Measurements from ENCODE around the gene DCLK2.

Gene DCLK2

DNA sequence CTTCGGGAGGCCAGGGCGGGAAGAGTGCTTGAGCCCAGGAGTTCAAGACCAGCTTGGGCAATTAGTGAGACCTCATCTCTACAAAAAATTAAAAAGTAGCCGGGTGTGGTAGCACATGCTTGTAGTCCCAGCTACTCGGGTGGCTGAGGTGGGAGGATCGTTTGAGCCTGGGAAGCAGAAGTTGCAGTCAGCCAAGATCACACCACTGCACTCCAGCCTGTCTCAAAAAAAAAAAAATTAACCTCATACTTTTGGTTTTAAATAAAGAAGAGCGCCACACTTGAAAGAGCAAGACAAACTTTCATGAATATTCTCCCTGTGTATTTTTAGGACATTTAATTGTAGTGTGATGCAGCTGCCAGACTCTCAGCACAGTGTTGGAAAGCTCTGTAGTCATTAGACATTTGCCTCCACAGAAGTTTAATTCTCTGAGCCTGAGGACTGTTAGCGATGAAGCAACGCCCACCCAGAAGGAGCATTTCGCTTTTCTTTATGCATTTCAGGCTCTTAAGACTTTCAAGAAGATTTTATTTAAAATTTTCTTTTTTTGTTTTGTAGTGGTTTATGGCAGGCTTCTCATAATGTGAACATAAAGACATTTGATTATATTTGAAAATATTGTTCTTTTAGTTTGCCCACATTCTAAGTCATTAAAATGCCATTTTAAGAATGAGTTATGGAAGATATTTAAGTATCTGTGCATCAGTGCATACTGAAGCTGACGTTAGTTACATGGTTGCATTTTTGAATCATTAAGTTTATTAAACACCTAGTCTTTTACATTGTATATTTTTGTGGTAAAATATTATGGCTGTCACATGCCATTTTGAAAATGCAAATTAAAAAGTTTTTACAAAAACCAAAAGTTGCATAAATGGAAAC, 45.8 kb downstream of the DCLK2 start:
- no peak overlapping the region for H3K4me3 ChIP-seq (replicated peaks; ENCODE audit: low read depth, low read length)

DNA sequence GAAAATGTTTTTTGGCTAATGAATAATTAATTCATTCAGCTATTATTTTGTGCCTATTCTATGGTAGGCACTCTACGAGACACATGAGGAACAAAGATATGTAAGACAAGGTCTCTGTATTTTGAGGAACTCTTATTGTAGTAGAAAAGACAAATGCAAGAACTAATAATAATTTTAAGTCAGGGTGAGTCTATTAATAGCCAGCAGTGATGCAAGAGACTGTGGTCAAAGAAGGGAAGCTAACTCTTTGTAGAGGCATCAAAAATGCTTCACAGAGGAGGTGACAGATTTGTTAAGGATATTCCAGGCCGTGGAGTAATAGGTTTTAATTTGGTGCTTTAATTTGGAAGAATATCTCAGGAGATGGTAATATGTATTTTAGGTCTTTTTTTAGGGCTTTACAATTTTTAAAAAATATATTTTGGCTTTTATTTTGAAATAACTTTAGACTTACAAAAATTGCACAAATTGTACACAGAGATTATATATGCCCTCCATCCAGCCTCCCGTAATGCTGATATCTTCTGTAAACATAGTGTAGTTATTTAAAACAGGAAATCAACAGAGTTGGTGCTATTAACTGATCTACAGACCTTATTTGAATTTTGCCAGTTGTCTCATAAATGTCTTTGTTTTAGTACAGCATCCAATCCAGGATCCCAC, 48.1 kb downstream of the DCLK2 start:
- peak; percentile 64 for DNase-seq (ENCODE audit: low read depth)
- TF ChIP-seq, protein P1, sequence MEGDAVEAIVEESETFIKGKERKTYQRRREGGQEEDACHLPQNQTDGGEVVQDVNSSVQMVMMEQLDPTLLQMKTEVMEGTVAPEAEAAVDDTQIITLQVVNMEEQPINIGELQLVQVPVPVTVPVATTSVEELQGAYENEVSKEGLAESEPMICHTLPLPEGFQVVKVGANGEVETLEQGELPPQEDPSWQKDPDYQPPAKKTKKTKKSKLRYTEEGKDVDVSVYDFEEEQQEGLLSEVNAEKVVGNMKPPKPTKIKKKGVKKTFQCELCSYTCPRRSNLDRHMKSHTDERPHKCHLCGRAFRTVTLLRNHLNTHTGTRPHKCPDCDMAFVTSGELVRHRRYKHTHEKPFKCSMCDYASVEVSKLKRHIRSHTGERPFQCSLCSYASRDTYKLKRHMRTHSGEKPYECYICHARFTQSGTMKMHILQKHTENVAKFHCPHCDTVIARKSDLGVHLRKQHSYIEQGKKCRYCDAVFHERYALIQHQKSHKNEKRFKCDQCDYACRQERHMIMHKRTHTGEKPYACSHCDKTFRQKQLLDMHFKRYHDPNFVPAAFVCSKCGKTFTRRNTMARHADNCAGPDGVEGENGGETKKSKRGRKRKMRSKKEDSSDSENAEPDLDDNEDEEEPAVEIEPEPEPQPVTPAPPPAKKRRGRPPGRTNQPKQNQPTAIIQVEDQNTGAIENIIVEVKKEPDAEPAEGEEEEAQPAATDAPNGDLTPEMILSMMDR (IDR thresholded peaks at IDR 0.05; ENCODE audit: low read length, missing control alignments): no peak
- no peak overlapping the region for H3K4me3 ChIP-seq (replicated peaks; ENCODE audit: low read depth, low read length)

More for the DNA sequence above, 45.8 kb downstream of the DCLK2 start:
- TF ChIP-seq, protein P1 (IDR thresholded peaks at IDR 0.05; ENCODE audit: low read length, missing control alignments): no peak
- DNase-seq (ENCODE audit: low read depth): no peak

DNA sequence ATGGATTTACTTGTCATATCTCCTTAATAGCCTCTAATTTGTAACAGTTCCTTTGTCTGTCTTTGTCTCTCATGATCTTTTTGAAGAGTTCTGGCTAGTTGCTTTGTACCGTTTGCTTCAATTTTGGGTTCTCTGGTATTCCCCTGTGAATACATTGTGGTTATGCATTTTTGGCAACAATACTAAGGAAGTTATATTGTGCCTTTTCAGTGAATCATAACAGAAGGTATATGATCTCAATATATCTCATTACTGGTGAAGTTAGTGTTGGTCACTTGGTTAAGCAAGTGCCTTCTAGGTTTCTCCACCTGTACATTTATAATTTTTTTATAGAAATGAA, 48.6 kb downstream of the DCLK2 start:
- no peak overlapping the region for H3K4me3 ChIP-seq (replicated peaks; ENCODE audit: low read depth, low read length)
- DNase-seq (ENCODE audit: low read depth): peak; percentile 68

DNA sequence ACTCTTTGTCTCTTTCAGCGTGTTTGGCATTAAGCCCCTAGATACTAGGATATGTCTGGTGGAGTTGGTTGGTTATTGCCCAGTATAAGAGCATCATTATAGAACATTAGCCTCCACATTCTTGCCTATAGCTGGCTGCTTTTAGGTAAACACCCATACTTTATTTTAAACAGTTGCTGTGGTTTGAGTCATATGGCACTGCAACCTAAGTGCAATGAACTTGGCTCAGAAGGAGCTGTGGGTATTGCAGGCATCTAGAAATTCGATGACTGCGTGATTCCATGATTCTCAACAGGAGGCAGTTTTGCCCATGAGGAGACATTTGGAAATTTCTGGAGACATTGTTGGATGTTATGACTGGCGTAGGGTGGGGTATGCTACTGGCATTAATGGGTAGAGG, 49.5 kb downstream of the DCLK2 start:
- TF ChIP-seq, protein P1 (IDR thresholded peaks at IDR 0.05; ENCODE audit: low read length, missing control alignments): no peak

More for the DNA sequence above, 48.6 kb downstream of the DCLK2 start:
- TF ChIP-seq, protein P1 (IDR thresholded peaks at IDR 0.05; ENCODE audit: low read length, missing control alignments): no peak

DNA sequence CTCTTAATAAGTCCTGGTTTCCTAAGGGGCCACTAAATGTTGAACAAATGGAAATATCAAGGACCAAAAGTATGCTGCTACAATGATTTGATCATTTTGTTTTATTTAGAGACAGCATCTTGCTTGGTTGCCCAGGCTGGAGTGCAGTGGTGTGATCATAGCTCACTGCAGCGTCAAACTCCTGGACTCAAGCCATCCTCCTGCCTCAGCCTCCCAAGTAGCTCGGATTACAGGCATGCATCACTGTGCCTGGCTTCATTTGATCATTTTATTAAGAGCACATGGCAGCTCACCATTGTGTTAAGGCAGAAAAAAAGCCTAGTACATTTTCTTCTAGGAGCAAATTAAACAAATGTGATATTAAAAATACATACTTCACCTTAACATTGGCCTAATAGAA, 52.7 kb downstream of the DCLK2 start:
- peak; percentile 60 for DNase-seq (ENCODE audit: low read depth)
- TF ChIP-seq, protein P1 (IDR thresholded peaks at IDR 0.05; ENCODE audit: low read length, missing control alignments): no peak
- H3K4me3 ChIP-seq (replicated peaks; ENCODE audit: low read depth, low read length): no peak overlapping the region

More for the DNA sequence above, 49.5 kb downstream of the DCLK2 start:
- DNase-seq (ENCODE audit: low read depth): no peak
- no peak overlapping the region for H3K4me3 ChIP-seq (replicated peaks; ENCODE audit: low read depth, low read length)

DNA sequence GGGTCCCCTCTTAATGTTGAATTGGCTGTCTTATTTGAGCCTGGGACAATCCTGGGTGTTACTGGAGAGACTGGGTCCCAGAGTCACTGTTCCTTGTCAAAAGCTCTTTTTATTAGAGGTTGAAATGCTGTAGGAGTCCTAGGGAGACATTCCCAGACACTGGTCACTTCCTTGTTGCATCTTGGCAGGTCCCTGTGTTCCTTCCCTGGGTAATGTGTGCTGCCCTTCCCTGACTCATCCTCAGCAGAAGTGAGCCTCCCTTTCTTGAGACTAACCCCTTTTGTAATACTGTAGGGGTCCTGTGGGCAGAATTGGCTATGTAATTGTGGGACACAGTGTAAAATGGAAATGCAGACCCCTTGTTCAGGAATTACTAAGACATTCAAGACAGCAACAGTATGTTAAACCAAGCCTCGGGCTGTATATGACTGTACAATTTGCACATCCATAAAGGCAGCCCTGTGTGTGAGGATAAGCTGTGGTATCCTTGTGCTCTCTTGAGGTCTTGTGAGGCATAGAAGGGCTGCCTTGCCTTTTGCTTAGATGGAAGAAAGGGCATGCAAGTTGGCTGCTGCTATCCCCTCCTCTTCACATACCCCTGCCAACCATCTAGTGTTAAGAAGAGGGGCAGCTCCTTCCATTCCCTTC, 53.5 kb downstream of the DCLK2 start:
- no peak overlapping the region for H3K4me3 ChIP-seq (replicated peaks; ENCODE audit: low read depth, low read length)

More for the DNA sequence above, 53.5 kb downstream of the DCLK2 start:
- DNase-seq (ENCODE audit: low read depth): no peak
- TF ChIP-seq, protein P1 (IDR thresholded peaks at IDR 0.05; ENCODE audit: low read length, missing control alignments): no peak

Data from fibroblast of pulmonary artery (primary cell).